ENCODE measurements around the gene DMTF1.

GRCh38 chr7:87178320-87178719, 26.1 kb downstream of the DMTF1 start:
- TF ChIP-seq, protein P1, sequence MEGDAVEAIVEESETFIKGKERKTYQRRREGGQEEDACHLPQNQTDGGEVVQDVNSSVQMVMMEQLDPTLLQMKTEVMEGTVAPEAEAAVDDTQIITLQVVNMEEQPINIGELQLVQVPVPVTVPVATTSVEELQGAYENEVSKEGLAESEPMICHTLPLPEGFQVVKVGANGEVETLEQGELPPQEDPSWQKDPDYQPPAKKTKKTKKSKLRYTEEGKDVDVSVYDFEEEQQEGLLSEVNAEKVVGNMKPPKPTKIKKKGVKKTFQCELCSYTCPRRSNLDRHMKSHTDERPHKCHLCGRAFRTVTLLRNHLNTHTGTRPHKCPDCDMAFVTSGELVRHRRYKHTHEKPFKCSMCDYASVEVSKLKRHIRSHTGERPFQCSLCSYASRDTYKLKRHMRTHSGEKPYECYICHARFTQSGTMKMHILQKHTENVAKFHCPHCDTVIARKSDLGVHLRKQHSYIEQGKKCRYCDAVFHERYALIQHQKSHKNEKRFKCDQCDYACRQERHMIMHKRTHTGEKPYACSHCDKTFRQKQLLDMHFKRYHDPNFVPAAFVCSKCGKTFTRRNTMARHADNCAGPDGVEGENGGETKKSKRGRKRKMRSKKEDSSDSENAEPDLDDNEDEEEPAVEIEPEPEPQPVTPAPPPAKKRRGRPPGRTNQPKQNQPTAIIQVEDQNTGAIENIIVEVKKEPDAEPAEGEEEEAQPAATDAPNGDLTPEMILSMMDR (conservative IDR thresholded peaks at IDR 0.05; ENCODE audit: low read length) = no peak
- TF ChIP-seq EZH2phosphoT487 (IDR thresholded peaks at IDR 0.05; ENCODE audit: borderline replicate concordance) = no peak

Measured in Loucy (cell line).